ENCODE data around the gene TMEM263. TPM values are rescaled to one million over a fixed set of nuclear protein-coding genes. Genes with fewer than 3 reads are reported as not detected.
A peak's percentile ranks its signal among the peaks of the same experiment; 100 is the strongest.

TMEM263 gene
- total and polyA plus RNA-seq, 9 of the 15 experiments (the other 6 are each of a cell fraction or from before 2014, with no cell fraction given), result 12.6 to 36.7 (median 24.4) TPM

DNA sequence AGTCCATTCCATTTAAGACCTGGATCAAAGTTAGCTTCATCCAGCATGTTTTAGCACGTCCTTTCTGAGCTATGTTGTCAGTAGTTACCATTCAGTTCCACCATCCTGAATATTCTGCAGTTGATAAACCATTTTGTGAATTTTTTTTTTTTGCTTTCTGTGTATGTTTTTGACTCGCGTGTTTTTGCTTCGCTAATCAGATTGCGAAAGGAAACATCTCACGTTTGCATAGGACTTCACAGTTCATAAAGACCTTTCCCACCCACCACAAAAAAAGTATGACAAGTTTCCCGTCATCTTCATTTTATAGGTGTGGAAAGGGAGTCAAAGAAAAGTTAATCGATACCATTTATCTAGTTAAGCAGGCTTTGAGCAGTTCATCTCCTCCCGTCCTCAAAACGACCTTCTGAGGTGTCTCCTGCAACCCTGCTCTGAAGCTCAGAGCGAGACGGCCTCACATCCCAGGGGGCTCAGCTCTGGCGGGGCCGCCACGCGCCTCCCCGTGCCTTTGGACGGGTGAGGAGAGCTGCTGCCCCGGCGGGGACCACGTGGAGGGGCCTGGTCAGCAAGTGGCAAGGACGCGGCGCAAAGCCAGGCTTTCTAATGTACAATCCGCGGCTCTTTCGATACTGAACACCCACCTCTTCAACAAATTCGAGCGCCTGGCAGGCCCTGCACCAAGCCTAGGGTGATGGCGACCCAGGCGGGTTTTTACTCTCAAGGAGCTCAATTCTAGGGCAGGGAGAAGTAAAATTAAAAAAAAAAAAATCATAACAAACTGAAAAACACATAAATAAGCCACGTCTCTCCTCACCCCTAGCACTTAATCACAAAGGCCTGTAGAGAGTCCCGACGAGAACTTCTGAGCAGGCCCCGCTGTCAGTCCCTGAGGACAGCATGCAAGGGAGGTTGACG is 988 bp upstream of the TMEM263 start (continued):
- TF ChIP-seq, protein P1, sequence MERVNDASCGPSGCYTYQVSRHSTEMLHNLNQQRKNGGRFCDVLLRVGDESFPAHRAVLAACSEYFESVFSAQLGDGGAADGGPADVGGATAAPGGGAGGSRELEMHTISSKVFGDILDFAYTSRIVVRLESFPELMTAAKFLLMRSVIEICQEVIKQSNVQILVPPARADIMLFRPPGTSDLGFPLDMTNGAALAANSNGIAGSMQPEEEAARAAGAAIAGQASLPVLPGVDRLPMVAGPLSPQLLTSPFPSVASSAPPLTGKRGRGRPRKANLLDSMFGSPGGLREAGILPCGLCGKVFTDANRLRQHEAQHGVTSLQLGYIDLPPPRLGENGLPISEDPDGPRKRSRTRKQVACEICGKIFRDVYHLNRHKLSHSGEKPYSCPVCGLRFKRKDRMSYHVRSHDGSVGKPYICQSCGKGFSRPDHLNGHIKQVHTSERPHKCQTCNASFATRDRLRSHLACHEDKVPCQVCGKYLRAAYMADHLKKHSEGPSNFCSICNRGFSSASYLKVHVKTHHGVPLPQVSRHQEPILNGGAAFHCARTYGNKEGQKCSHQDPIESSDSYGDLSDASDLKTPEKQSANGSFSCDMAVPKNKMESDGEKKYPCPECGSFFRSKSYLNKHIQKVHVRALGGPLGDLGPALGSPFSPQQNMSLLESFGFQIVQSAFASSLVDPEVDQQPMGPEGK (CRISPR knock-in tag; IDR thresholded peaks at IDR 0.05; ENCODE audit: borderline replicate concordance), result no peak
- no peak for TF ChIP-seq SNRNP70 (optimal IDR thresholded peaks at IDR 0.05; ENCODE audit: low read depth, low read length)
- no peak for TF ChIP-seq ZFPM2 (CRISPR knock-in tag; IDR thresholded peaks at IDR 0.05)
- TF ChIP-seq NCOA6 (IDR thresholded peaks at IDR 0.05), result no peak
- no peak for TF ChIP-seq ZNF212 (CRISPR knock-in tag; IDR thresholded peaks at IDR 0.05)
- TF ChIP-seq, protein P2, sequence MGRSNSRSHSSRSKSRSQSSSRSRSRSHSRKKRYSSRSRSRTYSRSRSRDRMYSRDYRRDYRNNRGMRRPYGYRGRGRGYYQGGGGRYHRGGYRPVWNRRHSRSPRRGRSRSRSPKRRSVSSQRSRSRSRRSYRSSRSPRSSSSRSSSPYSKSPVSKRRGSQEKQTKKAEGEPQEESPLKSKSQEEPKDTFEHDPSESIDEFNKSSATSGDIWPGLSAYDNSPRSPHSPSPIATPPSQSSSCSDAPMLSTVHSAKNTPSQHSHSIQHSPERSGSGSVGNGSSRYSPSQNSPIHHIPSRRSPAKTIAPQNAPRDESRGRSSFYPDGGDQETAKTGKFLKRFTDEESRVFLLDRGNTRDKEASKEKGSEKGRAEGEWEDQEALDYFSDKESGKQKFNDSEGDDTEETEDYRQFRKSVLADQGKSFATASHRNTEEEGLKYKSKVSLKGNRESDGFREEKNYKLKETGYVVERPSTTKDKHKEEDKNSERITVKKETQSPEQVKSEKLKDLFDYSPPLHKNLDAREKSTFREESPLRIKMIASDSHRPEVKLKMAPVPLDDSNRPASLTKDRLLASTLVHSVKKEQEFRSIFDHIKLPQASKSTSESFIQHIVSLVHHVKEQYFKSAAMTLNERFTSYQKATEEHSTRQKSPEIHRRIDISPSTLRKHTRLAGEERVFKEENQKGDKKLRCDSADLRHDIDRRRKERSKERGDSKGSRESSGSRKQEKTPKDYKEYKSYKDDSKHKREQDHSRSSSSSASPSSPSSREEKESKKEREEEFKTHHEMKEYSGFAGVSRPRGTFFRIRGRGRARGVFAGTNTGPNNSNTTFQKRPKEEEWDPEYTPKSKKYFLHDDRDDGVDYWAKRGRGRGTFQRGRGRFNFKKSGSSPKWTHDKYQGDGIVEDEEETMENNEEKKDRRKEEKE (IDR thresholded peaks at IDR 0.05; ENCODE audit: borderline replicate concordance in 1 of 2, control insufficient read depth in 1 of 2, low read depth in 2 of 2, low read length in 1 of 2), result no peak
- TF ChIP-seq, protein P3, sequence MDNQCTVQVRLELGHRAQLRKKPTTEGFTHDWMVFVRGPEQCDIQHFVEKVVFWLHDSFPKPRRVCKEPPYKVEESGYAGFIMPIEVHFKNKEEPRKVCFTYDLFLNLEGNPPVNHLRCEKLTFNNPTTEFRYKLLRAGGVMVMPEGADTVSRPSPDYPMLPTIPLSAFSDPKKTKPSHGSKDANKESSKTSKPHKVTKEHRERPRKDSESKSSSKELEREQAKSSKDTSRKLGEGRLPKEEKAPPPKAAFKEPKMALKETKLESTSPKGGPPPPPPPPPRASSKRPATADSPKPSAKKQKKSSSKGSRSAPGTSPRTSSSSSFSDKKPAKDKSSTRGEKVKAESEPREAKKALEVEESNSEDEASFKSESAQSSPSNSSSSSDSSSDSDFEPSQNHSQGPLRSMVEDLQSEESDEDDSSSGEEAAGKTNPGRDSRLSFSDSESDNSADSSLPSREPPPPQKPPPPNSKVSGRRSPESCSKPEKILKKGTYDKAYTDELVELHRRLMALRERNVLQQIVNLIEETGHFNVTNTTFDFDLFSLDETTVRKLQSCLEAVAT (IDR thresholded peaks at IDR 0.05), result 0 out of 4 replicates have a peak, but pooled peaks of 1 of the 2 experiments have one; percentile 17
- no peak for TF ChIP-seq HNRNPK (IDR thresholded peaks at IDR 0.05; ENCODE audit: low read depth, low read length, poor library complexity, severe bottlenecking)
- no peak for TF ChIP-seq EHMT2 (IDR thresholded peaks at IDR 0.05)
- no peak for TF ChIP-seq JUNB (CRISPR knock-in tag; conservative IDR thresholded peaks at IDR 0.05)
- no peak for TF ChIP-seq TBP (optimal IDR thresholded peaks at IDR 0.05; ENCODE audit: low read depth, low read length)
- TF ChIP-seq HNRNPH1 (optimal IDR thresholded peaks at IDR 0.05; ENCODE audit: low read depth, low read length), result no peak
- TF ChIP-seq KLF16 (IDR thresholded peaks at IDR 0.05), result no peak
- TF ChIP-seq, protein P4, sequence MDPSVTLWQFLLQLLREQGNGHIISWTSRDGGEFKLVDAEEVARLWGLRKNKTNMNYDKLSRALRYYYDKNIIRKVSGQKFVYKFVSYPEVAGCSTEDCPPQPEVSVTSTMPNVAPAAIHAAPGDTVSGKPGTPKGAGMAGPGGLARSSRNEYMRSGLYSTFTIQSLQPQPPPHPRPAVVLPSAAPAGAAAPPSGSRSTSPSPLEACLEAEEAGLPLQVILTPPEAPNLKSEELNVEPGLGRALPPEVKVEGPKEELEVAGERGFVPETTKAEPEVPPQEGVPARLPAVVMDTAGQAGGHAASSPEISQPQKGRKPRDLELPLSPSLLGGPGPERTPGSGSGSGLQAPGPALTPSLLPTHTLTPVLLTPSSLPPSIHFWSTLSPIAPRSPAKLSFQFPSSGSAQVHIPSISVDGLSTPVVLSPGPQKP (CRISPR knock-in tag; IDR thresholded peaks at IDR 0.05), result no peak
- TF ChIP-seq, protein P5, sequence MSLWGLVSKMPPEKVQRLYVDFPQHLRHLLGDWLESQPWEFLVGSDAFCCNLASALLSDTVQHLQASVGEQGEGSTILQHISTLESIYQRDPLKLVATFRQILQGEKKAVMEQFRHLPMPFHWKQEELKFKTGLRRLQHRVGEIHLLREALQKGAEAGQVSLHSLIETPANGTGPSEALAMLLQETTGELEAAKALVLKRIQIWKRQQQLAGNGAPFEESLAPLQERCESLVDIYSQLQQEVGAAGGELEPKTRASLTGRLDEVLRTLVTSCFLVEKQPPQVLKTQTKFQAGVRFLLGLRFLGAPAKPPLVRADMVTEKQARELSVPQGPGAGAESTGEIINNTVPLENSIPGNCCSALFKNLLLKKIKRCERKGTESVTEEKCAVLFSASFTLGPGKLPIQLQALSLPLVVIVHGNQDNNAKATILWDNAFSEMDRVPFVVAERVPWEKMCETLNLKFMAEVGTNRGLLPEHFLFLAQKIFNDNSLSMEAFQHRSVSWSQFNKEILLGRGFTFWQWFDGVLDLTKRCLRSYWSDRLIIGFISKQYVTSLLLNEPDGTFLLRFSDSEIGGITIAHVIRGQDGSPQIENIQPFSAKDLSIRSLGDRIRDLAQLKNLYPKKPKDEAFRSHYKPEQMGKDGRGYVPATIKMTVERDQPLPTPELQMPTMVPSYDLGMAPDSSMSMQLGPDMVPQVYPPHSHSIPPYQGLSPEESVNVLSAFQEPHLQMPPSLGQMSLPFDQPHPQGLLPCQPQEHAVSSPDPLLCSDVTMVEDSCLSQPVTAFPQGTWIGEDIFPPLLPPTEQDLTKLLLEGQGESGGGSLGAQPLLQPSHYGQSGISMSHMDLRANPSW (CRISPR knock-in tag; IDR thresholded peaks at IDR 0.05), result no peak
- no peak for TF ChIP-seq SAFB (IDR thresholded peaks at IDR 0.05; ENCODE audit: borderline replicate concordance, low read depth, low read length)
